T-helper 1 cell treated with Interleukin-12 subunit alpha and Interleukin-12 subunit beta and Interleukin-4 antibody, amounts not matched to agents 30 μg/mL and 1 μg/mL, for 36 hours (primary cell): ENCODE results near the gene RGS7BP.

Experiments used
- H3K27ac Mint-ChIP-seq: one replicate; pipeline ENCODE4 v1.8.0; 2021; ENCODE audit warnings: mild to moderate bottlenecking, mixed read lengths
- H3K27me3 Mint-ChIP-seq: one replicate; pipeline ENCODE4 v1.8.0; 2021; ENCODE audit warnings: low read depth, mixed read lengths
- H3K36me3 Mint-ChIP-seq: one replicate; pipeline ENCODE4 v1.8.0; 2021; ENCODE audit warnings: low read depth, mixed read lengths
- H3K4me1 Mint-ChIP-seq: one replicate; pipeline ENCODE4 v1.8.0; 2021; ENCODE audit warnings: low read depth, mixed read lengths
- H3K4me3 Mint-ChIP-seq: one replicate; pipeline ENCODE4 v1.8.0; 2021; ENCODE audit warnings: mild to moderate bottlenecking, moderate library complexity, mixed read lengths
- H3K9me3 Mint-ChIP-seq: one replicate; pipeline ENCODE4 v1.8.0; 2021; ENCODE audit warnings: mixed read lengths

The RGS7BP gene

GRCh38 chr5:64632251-64632650 is 126.4 kb downstream of the RGS7BP start:
- Mint-ChIP-seq H3K27me3 (peaks cover 8% of the 10 kb centered on the region), H3K27ac (no peak overlapping the region), H3K4me1 (peaks cover 4% of the 10 kb centered on the region), H3K36me3 (no peaks in the 10 kb centered on the region), H3K4me3 (no peak overlapping the region), H3K9me3 (no peaks in the 10 kb centered on the region)

GRCh38 chr5:64634997-64635686 is 129.3 kb downstream of the RGS7BP start:
- H3K4me3 Mint-ChIP-seq, result no peak overlapping the region
- peaks cover 5% of the 10 kb centered on the region for H3K4me1 Mint-ChIP-seq
- H3K27ac Mint-ChIP-seq, result no peak overlapping the region
- H3K27me3 Mint-ChIP-seq, result peaks cover 22% of the 10 kb centered on the region
- no peaks in the 10 kb centered on the region for H3K36me3 Mint-ChIP-seq
- H3K9me3 Mint-ChIP-seq, result no peaks in the 10 kb centered on the region

- Mint-ChIP-seq H3K27me3 (peaks cover 22% of the 10 kb centered on the region), H3K4me3 (no peak overlapping the region), H3K36me3 (no peaks in the 10 kb centered on the region), H3K9me3 (no peaks in the 10 kb centered on the region), H3K27ac (no peak overlapping the region), H3K4me1 (peaks cover 5% of the 10 kb centered on the region)
Observed at GRCh38 chr5:64637144-64637543, 131.3 kb downstream of the RGS7BP start.

- Mint-ChIP-seq H3K4me3 (no peak overlapping the region), H3K36me3 (no peaks in the 10 kb centered on the region), H3K9me3 (no peaks in the 10 kb centered on the region), H3K27ac (no peak overlapping the region), H3K4me1 (peaks cover 5% of the 10 kb centered on the region), H3K27me3 (peaks cover 22% of the 10 kb centered on the region)
Observed at GRCh38 chr5:64637837-64638443, 132.1 kb downstream of the RGS7BP start.

- no peak overlapping the region for H3K27ac Mint-ChIP-seq
- H3K27me3 Mint-ChIP-seq, result peaks cover 4% of the 10 kb centered on the region
- no peaks in the 10 kb centered on the region for H3K4me1 Mint-ChIP-seq
- H3K9me3 Mint-ChIP-seq, result no peaks in the 10 kb centered on the region
- H3K4me3 Mint-ChIP-seq, result no peak overlapping the region
- H3K36me3 Mint-ChIP-seq, result no peaks in the 10 kb centered on the region
Observed at GRCh38 chr5:64644831-64645230, 139.0 kb downstream of the RGS7BP start.

- Mint-ChIP-seq H3K27ac (no peak overlapping the region), H3K27me3 (peaks cover 4% of the 10 kb centered on the region), H3K36me3 (no peaks in the 10 kb centered on the region), H3K4me3 (no peak overlapping the region), H3K9me3 (no peaks in the 10 kb centered on the region), H3K4me1 (no peaks in the 10 kb centered on the region)
Observed at GRCh38 chr5:64646169-64646568, 140.4 kb downstream of the RGS7BP start.

- Mint-ChIP-seq H3K36me3 (no peaks in the 10 kb centered on the region), H3K27me3 (peaks cover 8% of the 10 kb centered on the region), H3K9me3 (no peaks in the 10 kb centered on the region), H3K4me1 (no peaks in the 10 kb centered on the region), H3K27ac (no peak overlapping the region), H3K4me3 (no peak overlapping the region)
Observed at GRCh38 chr5:64649512-64649911, 143.7 kb downstream of the RGS7BP start.

- Mint-ChIP-seq H3K27me3 (peaks cover 17% of the 10 kb centered on the region), H3K9me3 (no peaks in the 10 kb centered on the region), H3K27ac (no peak overlapping the region), H3K4me1 (no peaks in the 10 kb centered on the region), H3K36me3 (no peaks in the 10 kb centered on the region), H3K4me3 (no peak overlapping the region)
Observed at GRCh38 chr5:64653766-64654560, 148.1 kb downstream of the RGS7BP start.

GRCh38 chr5:64654561-64654938 is 148.7 kb downstream of the RGS7BP start:
- H3K27ac Mint-ChIP-seq, result no peak overlapping the region
- H3K4me1 Mint-ChIP-seq, result no peaks in the 10 kb centered on the region
- H3K4me3 Mint-ChIP-seq, result no peak overlapping the region
- no peaks in the 10 kb centered on the region for H3K9me3 Mint-ChIP-seq
- H3K27me3 Mint-ChIP-seq, result peaks cover 17% of the 10 kb centered on the region
- H3K36me3 Mint-ChIP-seq, result no peaks in the 10 kb centered on the region

- H3K9me3 Mint-ChIP-seq, result no peaks in the 10 kb centered on the region
- H3K4me3 Mint-ChIP-seq, result no peak overlapping the region
- H3K27me3 Mint-ChIP-seq, result peaks cover 21% of the 10 kb centered on the region
- H3K27ac Mint-ChIP-seq, result no peak overlapping the region
- no peaks in the 10 kb centered on the region for H3K4me1 Mint-ChIP-seq
- no peaks in the 10 kb centered on the region for H3K36me3 Mint-ChIP-seq
Observed at GRCh38 chr5:64655596-64655995, 149.8 kb downstream of the RGS7BP start.

- Mint-ChIP-seq H3K36me3 (no peaks in the 10 kb centered on the region), H3K27me3 (peaks cover 19% of the 10 kb centered on the region), H3K27ac (no peak overlapping the region), H3K4me1 (no peaks in the 10 kb centered on the region), H3K4me3 (no peak overlapping the region), H3K9me3 (no peaks in the 10 kb centered on the region)
Observed at GRCh38 chr5:64659289-64659688, 153.5 kb downstream of the RGS7BP start.
